Stimulated activated CD4-positive, alpha-beta T cell treated with anti-CD3 and anti-CD28 coated beads, Interleukin-15, amount 100 ng/mL, for 1 hour (primary cell): ENCODE results near the gene PPM1H.
"Not testable (repeated sequence)": the region's sequence is repeated elsewhere in the genome, so short reads cannot be mapped to it uniquely, and the experiment has no call there.

ENCODE experiments used
- DNase-seq, 2 donors: peaks; one replicate each; pipeline ENCODE4 v3.0.0-alpha.2; 2020; ENCODE audit warnings: low read depth in 1 of 2, low spot score in 1 of 2

Gene PPM1H

GRCh38 chr12:62738616-62739015 lies 196.3 kb downstream of the PPM1H start:
- DNase-seq: no peak

GRCh38 chr12:62738105-62738504 lies 196.8 kb downstream of the PPM1H start:
- no peak for DNase-seq

- no peak for DNase-seq
Observed at GRCh38 chr12:62737615-62738014, 197.3 kb downstream of the PPM1H start.

- no peak for DNase-seq
Observed at GRCh38 chr12:62737188-62737587, 197.8 kb downstream of the PPM1H start.

GRCh38 chr12:62736596-62736995 lies 198.4 kb downstream of the PPM1H start:
- no peak for DNase-seq

- no peak for DNase-seq
Observed at GRCh38 chr12:62732861-62733427, 202.0 kb downstream of the PPM1H start.

GRCh38 chr12:62731055-62731820 lies 203.7 kb downstream of the PPM1H start:
- no peak for DNase-seq

GRCh38 chr12:62730649-62731048 lies 204.3 kb downstream of the PPM1H start:
- DNase-seq: no peak

- not testable (repeated sequence) for DNase-seq
Observed at GRCh38 chr12:62729579-62730544, 205.1 kb downstream of the PPM1H start.

- DNase-seq: no peak
Observed at GRCh38 chr12:62728741-62729140, 206.2 kb downstream of the PPM1H start.

- DNase-seq: no peak
Observed at GRCh38 chr12:62726471-62726980, 208.4 kb downstream of the PPM1H start.

GRCh38 chr12:62725781-62726180 lies 209.2 kb downstream of the PPM1H start:
- DNase-seq: no peak

- no peak for DNase-seq
Observed at GRCh38 chr12:62724947-62725451, 210.0 kb downstream of the PPM1H start.

GRCh38 chr12:62724285-62724684 lies 210.7 kb downstream of the PPM1H start:
- no peak for DNase-seq

- DNase-seq: no peak
Observed at GRCh38 chr12:62722971-62723680, 211.8 kb downstream of the PPM1H start.

GRCh38 chr12:62720661-62721330 lies 214.2 kb downstream of the PPM1H start:
- DNase-seq: no peak

GRCh38 chr12:62720025-62720424 lies 214.9 kb downstream of the PPM1H start:
- no peak for DNase-seq

GRCh38 chr12:62718762-62719426 lies 216.1 kb downstream of the PPM1H start:
- no peak for DNase-seq

GRCh38 chr12:62717643-62718042 lies 217.3 kb downstream of the PPM1H start:
- no peak for DNase-seq
